Mesothelial cell of epicardium (in vitro differentiated cells): Measurements from ENCODE around the gene MCU. TPM values are rescaled to one million over a fixed set of nuclear protein-coding genes. Genes with fewer than 3 reads are reported as not detected.
A peak's percentile ranks its signal among the peaks of the same experiment; 100 is the strongest.

Source experiments
- DNase-seq, 2 experiments: peaks; one replicate each; pipeline ENCODE4 v3.0.0; 2021; ENCODE audit warnings: low spot score in 2 of 2; ENCODE audit not compliant: unreplicated experiment in 2 of 2
- H3K27ac Mint-ChIP-seq: 2 replicates; pipeline ENCODE4 v1.8.0; 2021; ENCODE audit warnings: mixed read lengths
- H3K27me3 Mint-ChIP-seq: 2 replicates; pipeline ENCODE4 v1.8.0; 2021; ENCODE audit warnings: low read depth, mixed read lengths
- H3K36me3 Mint-ChIP-seq: 2 replicates; pipeline ENCODE4 v1.8.0; 2021; ENCODE audit warnings: mixed read lengths
- H3K4me1 Mint-ChIP-seq: 2 replicates; pipeline ENCODE4 v1.8.0; 2021; ENCODE audit warnings: mixed read lengths
- H3K4me3 Mint-ChIP-seq: 2 replicates; pipeline ENCODE4 v1.8.0; 2021; ENCODE audit warnings: mild to moderate bottlenecking, moderate library complexity, mixed read lengths
- H3K9me3 Mint-ChIP-seq: 2 replicates; pipeline ENCODE4 v1.8.0; 2021; ENCODE audit warnings: mixed read lengths
- CTCF ChIP-seq: fragments of 200-600 bp; sonication (generic); IDR thresholded peaks from one replicate; pipeline ENCODE4 v1.5.0; 2021; ENCODE audit warnings: antibody characterized with exemption; ENCODE audit not compliant: unreplicated experiment
- total RNA-seq: library from RNA; stranded (reverse); gene quantifications from 3 replicates; pipeline ENCODE4 v1.2.1, GENCODE V29; 2021

The MCU gene
- total RNA-seq, 1 donor from 2014 or later = 44.6 TPM

- Mint-ChIP-seq H3K27ac (no peak overlapping the region), H3K27me3 (no peaks in the 10 kb centered on the region), H3K9me3 (no peaks in the 10 kb centered on the region), H3K4me1 (peaks cover 4% of the 10 kb centered on the region), H3K36me3 (peaks cover 7% of the 10 kb centered on the region), H3K4me3 (no peak overlapping the region)
- no peak for DNase-seq
- TF ChIP-seq CTCF = no peak
Observed at GRCh38 chr10:72840319-72840718, 148.4 kb downstream of the MCU start.

- H3K27me3 Mint-ChIP-seq = no peaks in the 10 kb centered on the region
- H3K4me1 Mint-ChIP-seq = peaks cover 4% of the 10 kb centered on the region
- DNase-seq = no peak
- TF ChIP-seq CTCF = no peak
- H3K36me3 Mint-ChIP-seq = peaks cover 7% of the 10 kb centered on the region
- no peak overlapping the region for H3K4me3 Mint-ChIP-seq
- H3K27ac Mint-ChIP-seq = peak overlapping the region; percentile 34
- no peaks in the 10 kb centered on the region for H3K9me3 Mint-ChIP-seq
Observed at GRCh38 chr10:72841487-72841886, 149.5 kb downstream of the MCU start.

GRCh38 chr10:72842164-72842563 lies 150.2 kb downstream of the MCU start:
- H3K4me1 Mint-ChIP-seq = peaks cover 4% of the 10 kb centered on the region
- no peak overlapping the region for H3K27ac Mint-ChIP-seq
- TF ChIP-seq CTCF = no peak
- H3K4me3 Mint-ChIP-seq = no peak overlapping the region
- H3K9me3 Mint-ChIP-seq = no peaks in the 10 kb centered on the region
- H3K27me3 Mint-ChIP-seq = no peaks in the 10 kb centered on the region
- no peak for DNase-seq
- peaks cover 7% of the 10 kb centered on the region for H3K36me3 Mint-ChIP-seq

- no peak overlapping the region for H3K27ac Mint-ChIP-seq
- DNase-seq = no peak
- peaks cover 20% of the 10 kb centered on the region for H3K36me3 Mint-ChIP-seq
- no peaks in the 10 kb centered on the region for H3K27me3 Mint-ChIP-seq
- H3K9me3 Mint-ChIP-seq = peaks cover 2% of the 10 kb centered on the region
- no peak for TF ChIP-seq CTCF
- H3K4me1 Mint-ChIP-seq = no peaks in the 10 kb centered on the region
- no peak overlapping the region for H3K4me3 Mint-ChIP-seq
Observed at GRCh38 chr10:72846238-72846637, 154.3 kb downstream of the MCU start.

GRCh38 chr10:72847681-72848080 lies 155.7 kb downstream of the MCU start:
- peaks cover 31% of the 10 kb centered on the region for H3K36me3 Mint-ChIP-seq
- no peaks in the 10 kb centered on the region for H3K27me3 Mint-ChIP-seq
- H3K4me3 Mint-ChIP-seq = no peak overlapping the region
- no peak for DNase-seq
- no peak for TF ChIP-seq CTCF
- H3K4me1 Mint-ChIP-seq = no peaks in the 10 kb centered on the region
- H3K9me3 Mint-ChIP-seq = peaks cover 15% of the 10 kb centered on the region
- no peak overlapping the region for H3K27ac Mint-ChIP-seq

GRCh38 chr10:72850861-72851260 lies 158.9 kb downstream of the MCU start:
- no peak for TF ChIP-seq CTCF
- no peak for DNase-seq
- Mint-ChIP-seq H3K9me3 (peaks cover 24% of the 10 kb centered on the region), H3K36me3 (peaks cover 35% of the 10 kb centered on the region), H3K4me1 (no peaks in the 10 kb centered on the region), H3K27ac (no peak overlapping the region), H3K27me3 (no peaks in the 10 kb centered on the region), H3K4me3 (no peak overlapping the region)
